ENCODE measurements around the gene TMEM178B. TPM values are rescaled to one million over a fixed set of nuclear protein-coding genes. Genes with fewer than 3 reads are reported as not detected.

The TMEM178B gene
- polyA plus RNA-seq, 1 donor (not counting 4 experiments of a cell fraction or from before 2014, with no cell fraction given) = not detected

DNA sequence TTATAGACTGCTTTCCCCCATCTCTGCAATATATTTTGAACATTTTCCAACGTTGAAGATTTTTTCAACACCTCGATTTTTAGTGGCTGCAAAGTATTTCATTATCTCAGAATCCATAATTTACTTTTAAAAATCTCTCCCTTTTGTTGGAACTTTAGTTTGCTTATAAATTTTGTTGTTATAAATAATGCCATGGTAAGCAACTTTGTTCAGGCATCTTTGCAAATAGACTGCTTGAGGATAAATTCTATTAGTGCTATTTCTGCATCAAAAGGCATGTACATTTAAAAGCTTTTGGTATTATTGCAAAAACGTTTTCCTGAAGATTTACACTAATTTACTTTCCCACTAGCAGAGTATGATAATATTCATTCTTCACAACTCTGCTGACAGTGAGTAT lies 79.4 kb downstream of the TMEM178B start:
- no peak for DNase-seq (ENCODE audit: low read depth, low spot score)
- H4K20me1 ChIP-seq (ENCODE audit: control insufficient read depth, extremely low read depth, insufficient read depth, low read length) = no peaks in the 10 kb centered on the region
- dilution Hi-C loops (cut with MboI; ENCODE audit: extremely low pct_ligation_motif_present, low sequenced_read_pairs) = no loop called here

DNA sequence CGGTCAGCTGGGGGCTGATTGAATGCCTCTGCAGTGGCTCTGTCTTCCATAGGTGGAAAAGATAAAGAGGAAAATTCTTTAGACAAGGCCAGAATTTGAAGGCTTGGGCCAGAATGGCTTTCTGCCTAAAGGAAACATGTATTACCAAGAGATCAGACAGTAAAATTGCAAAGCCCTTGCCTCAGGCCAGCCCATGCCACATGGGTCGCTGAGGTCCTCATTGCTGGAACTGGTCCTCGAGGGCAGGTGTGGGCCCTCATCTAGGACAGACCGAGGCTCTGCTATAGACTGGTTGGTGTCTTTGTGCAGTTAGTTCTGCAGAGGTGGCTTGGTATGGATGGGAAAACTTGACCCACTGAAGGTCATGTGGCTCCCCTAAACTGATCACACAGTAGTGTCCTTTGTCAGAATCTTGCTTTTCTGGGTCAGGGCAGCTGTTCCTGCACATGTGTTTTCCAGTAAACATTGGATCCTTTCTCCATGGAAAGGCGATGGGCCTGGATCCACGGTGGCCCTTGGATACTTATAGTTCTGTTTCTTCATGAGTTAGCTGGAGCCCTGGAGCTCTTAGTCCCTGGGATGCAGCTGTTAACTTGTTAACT lies 80.4 kb downstream of the TMEM178B start:
- no peaks in the 10 kb centered on the region for H3K4me1 ChIP-seq (ENCODE audit: control insufficient read depth, extremely low read depth, insufficient read depth, low read length)
- H3K27ac ChIP-seq (ENCODE audit: control insufficient read depth, insufficient read depth, low read length) = no peak overlapping the region
- no peak overlapping the region for H2AFZ ChIP-seq (ENCODE audit: control insufficient read depth, low read length)
- H3K9me3 ChIP-seq (ENCODE audit: control insufficient read depth, low read depth, low read length) = no peaks in the 10 kb centered on the region
- no peaks in the 10 kb centered on the region for H3K9me1 ChIP-seq (ENCODE audit: control insufficient read depth, extremely low read depth, insufficient read depth, low read length)
- H3K4me2 ChIP-seq (ENCODE audit: control insufficient read depth, extremely low read depth, insufficient read depth, low read depth, low read length) = no peak overlapping the region
- H3K4me3 ChIP-seq (ENCODE audit: control insufficient read depth in 2 of 3, extremely low read depth in 1 of 3, insufficient read depth in 2 of 3, low read depth in 1 of 3, low read length in 3 of 3) = no peak overlapping the region
- H4K20me1 ChIP-seq (ENCODE audit: control insufficient read depth, extremely low read depth, insufficient read depth, low read length) = no peaks in the 10 kb centered on the region
- FAIRE-seq (no peak), DNase-seq (ENCODE audit: low read depth, low spot score) (no peak)
- TF ChIP-seq, protein P1, sequence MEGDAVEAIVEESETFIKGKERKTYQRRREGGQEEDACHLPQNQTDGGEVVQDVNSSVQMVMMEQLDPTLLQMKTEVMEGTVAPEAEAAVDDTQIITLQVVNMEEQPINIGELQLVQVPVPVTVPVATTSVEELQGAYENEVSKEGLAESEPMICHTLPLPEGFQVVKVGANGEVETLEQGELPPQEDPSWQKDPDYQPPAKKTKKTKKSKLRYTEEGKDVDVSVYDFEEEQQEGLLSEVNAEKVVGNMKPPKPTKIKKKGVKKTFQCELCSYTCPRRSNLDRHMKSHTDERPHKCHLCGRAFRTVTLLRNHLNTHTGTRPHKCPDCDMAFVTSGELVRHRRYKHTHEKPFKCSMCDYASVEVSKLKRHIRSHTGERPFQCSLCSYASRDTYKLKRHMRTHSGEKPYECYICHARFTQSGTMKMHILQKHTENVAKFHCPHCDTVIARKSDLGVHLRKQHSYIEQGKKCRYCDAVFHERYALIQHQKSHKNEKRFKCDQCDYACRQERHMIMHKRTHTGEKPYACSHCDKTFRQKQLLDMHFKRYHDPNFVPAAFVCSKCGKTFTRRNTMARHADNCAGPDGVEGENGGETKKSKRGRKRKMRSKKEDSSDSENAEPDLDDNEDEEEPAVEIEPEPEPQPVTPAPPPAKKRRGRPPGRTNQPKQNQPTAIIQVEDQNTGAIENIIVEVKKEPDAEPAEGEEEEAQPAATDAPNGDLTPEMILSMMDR (optimal IDR thresholded peaks at IDR 0.05 in 1 of 3, IDR thresholded peaks at IDR 0.05 in 1 of 3, conservative IDR thresholded peaks at IDR 0.05 in 1 of 3; ENCODE audit: extremely low read depth in 1 of 3, insufficient read depth in 2 of 3, low read length in 3 of 3) = no peak
- no peak for TF ChIP-seq EZH2 (IDR thresholded peaks at IDR 0.05; ENCODE audit: low read length)
- H3K79me2 ChIP-seq (ENCODE audit: control insufficient read depth, insufficient read depth, low read length) = no peaks in the 10 kb centered on the region
- H3K27me3 ChIP-seq (ENCODE audit: control insufficient read depth, extremely low read depth, insufficient read depth, low read length) = no peaks in the 10 kb centered on the region
- no peak overlapping the region for H3K9ac ChIP-seq (ENCODE audit: control insufficient read depth, extremely low read depth, insufficient read depth, low read length)
- H3K36me3 ChIP-seq (ENCODE audit: control insufficient read depth in 2 of 2, extremely low read depth in 1 of 2, insufficient read depth in 2 of 2, low read length in 2 of 2) = no peaks in the 10 kb centered on the region
- dilution Hi-C loops (cut with MboI; ENCODE audit: extremely low pct_ligation_motif_present, low sequenced_read_pairs) = no loop called here

More for the DNA sequence above, 79.4 kb downstream of the TMEM178B start:
- Histone ChIP-seq H3K4me1 (ENCODE audit: control insufficient read depth, extremely low read depth, insufficient read depth, low read length) (no peaks in the 10 kb centered on the region), H3K9me3 (ENCODE audit: control insufficient read depth, low read depth, low read length) (no peaks in the 10 kb centered on the region), H3K4me3 (ENCODE audit: control insufficient read depth in 2 of 3, extremely low read depth in 1 of 3, insufficient read depth in 2 of 3, low read depth in 1 of 3, low read length in 3 of 3) (no peak overlapping the region), H3K79me2 (ENCODE audit: control insufficient read depth, insufficient read depth, low read length) (no peaks in the 10 kb centered on the region), H3K9ac (ENCODE audit: control insufficient read depth, extremely low read depth, insufficient read depth, low read length) (no peak overlapping the region), H3K27me3 (ENCODE audit: control insufficient read depth, extremely low read depth, insufficient read depth, low read length) (no peaks in the 10 kb centered on the region), H3K9me1 (ENCODE audit: control insufficient read depth, extremely low read depth, insufficient read depth, low read length) (no peaks in the 10 kb centered on the region), H3K36me3 (ENCODE audit: control insufficient read depth in 2 of 2, extremely low read depth in 1 of 2, insufficient read depth in 2 of 2, low read length in 2 of 2) (no peaks in the 10 kb centered on the region), H3K4me2 (ENCODE audit: control insufficient read depth, extremely low read depth, insufficient read depth, low read depth, low read length) (no peak overlapping the region), H3K27ac (ENCODE audit: control insufficient read depth, insufficient read depth, low read length) (no peak overlapping the region), H2AFZ (ENCODE audit: control insufficient read depth, low read length) (no peak overlapping the region)
- TF ChIP-seq, protein P1 (optimal IDR thresholded peaks at IDR 0.05 in 1 of 3, IDR thresholded peaks at IDR 0.05 in 1 of 3, conservative IDR thresholded peaks at IDR 0.05 in 1 of 3; ENCODE audit: extremely low read depth in 1 of 3, insufficient read depth in 2 of 3, low read length in 3 of 3) = no peak
- TF ChIP-seq EZH2 (IDR thresholded peaks at IDR 0.05; ENCODE audit: low read length) = no peak
- no peak for FAIRE-seq
